OCI-LY3 (cell line): Measurements from ENCODE around the gene SECTM1.

ENCODE experiments used
- H2AFZ ChIP-seq: fragments of 200-600, 300-600 bp; shearing (Covaris generic); 2 replicates; pipeline ENCODE4 v1.6.0; 2014; ENCODE audit warnings: antibody characterized with exemption, low read depth, low read length
- H3K27ac ChIP-seq: fragments of 200-600, 300-600 bp; sonication (generic); 2 replicates; pipeline ENCODE4 v1.5.1; 2014; ENCODE audit warnings: mild to moderate bottlenecking, low read length, moderate library complexity, mixed read lengths
- H3K27me3 ChIP-seq: fragments of 200-600, 300-600 bp; sonication (generic); 2 replicates; pipeline ENCODE4 v1.6.1; 2014; ENCODE audit warnings: low read depth, low read length, mixed read lengths
- H3K36me3 ChIP-seq: fragments of 200-600, 300-600 bp; sonication (generic); replicated peaks from 2 replicates; pipeline ENCODE3; 2014; ENCODE audit warnings: low read depth, low read length, mixed read lengths
- H3K4me1 ChIP-seq: fragments of 300-600, 200-600 bp; sonication (generic); 2 replicates; pipeline ENCODE4 v1.6.1; 2014; ENCODE audit warnings: low read length, mixed read lengths
- H3K4me2 ChIP-seq: fragments of 200-600, 300-600 bp; sonication (generic); 2 replicates; pipeline ENCODE4 v1.6.1; 2014; ENCODE audit warnings: low read length, mixed read lengths
- H3K4me3 ChIP-seq: fragments of 300-600, 200-600 bp; sonication (generic); 2 replicates; pipeline ENCODE4 v1.5.1; 2014; ENCODE audit warnings: antibody characterized with exemption, mild to moderate bottlenecking, low read length, moderate library complexity
- H3K79me2 ChIP-seq: fragments of 300-600, 200-600 bp; shearing (Covaris generic); 2 replicates; pipeline ENCODE4 v1.6.1; 2014; ENCODE audit warnings: mild to moderate bottlenecking, low read length, mixed read lengths
- H3K9ac ChIP-seq: fragments of 300-600, 200-600 bp; shearing (Covaris generic); 2 replicates; pipeline ENCODE4 v1.6.0; 2014; ENCODE audit warnings: mild to moderate bottlenecking, low read length, moderate library complexity
- H3K9me3 ChIP-seq: fragments of 200-600, 300-600 bp; shearing (Covaris generic); 2 replicates; pipeline ENCODE4 v1.6.1; 2014; ENCODE audit warnings: low read length, mixed read lengths; ENCODE audit not compliant: insufficient read depth
- H4K20me1 ChIP-seq: fragments of 200-600, 300-600 bp; sonication (generic); 2 replicates; pipeline ENCODE4 v1.6.1; 2016; ENCODE audit warnings: low read length, mixed read lengths; ENCODE audit not compliant: insufficient read depth
- CTCF ChIP-seq: fragments of 200-600, 300-600 bp; sonication (generic); IDR thresholded peaks from 2 replicates; pipeline ENCODE4 v1.5.1; 2014; ENCODE audit warnings: antibody characterized with exemption, low read length, low read depth
- EZH2phosphoT487 ChIP-seq: fragments of 200-600 bp; shearing (Covaris generic); IDR thresholded peaks from 2 replicates; pipeline ENCODE4 v1.6.1; 2018; ENCODE audit warnings: antibody characterized with exemption, mixed run types, low read depth

SECTM1 gene

GRCh38 chr17:82298538-82299421 lies 34.8 kb downstream of the SECTM1 start:
- peaks cover 25% of the 10 kb centered on the region for H3K4me1 ChIP-seq
- H3K27ac ChIP-seq: peak overlapping the region; percentile 60; the same call in 1 of the 2 replicates
- H4K20me1 ChIP-seq: no peaks in the 10 kb centered on the region
- H3K9me3 ChIP-seq: no peaks in the 10 kb centered on the region
- no peaks in the 10 kb centered on the region for H3K79me2 ChIP-seq
- peak overlapping the region; percentile 86 for H2AFZ ChIP-seq
- H3K4me2 ChIP-seq: peak overlapping the region; percentile 100
- peak overlapping the region; percentile 91 for H3K4me3 ChIP-seq
- no peaks in the 10 kb centered on the region for H3K36me3 ChIP-seq
- no peak for TF ChIP-seq EZH2phosphoT487
- no peak for TF ChIP-seq CTCF
- H3K9ac ChIP-seq: peak overlapping the region; percentile 87
- H3K27me3 ChIP-seq: peaks cover 10% of the 10 kb centered on the region

DNA sequence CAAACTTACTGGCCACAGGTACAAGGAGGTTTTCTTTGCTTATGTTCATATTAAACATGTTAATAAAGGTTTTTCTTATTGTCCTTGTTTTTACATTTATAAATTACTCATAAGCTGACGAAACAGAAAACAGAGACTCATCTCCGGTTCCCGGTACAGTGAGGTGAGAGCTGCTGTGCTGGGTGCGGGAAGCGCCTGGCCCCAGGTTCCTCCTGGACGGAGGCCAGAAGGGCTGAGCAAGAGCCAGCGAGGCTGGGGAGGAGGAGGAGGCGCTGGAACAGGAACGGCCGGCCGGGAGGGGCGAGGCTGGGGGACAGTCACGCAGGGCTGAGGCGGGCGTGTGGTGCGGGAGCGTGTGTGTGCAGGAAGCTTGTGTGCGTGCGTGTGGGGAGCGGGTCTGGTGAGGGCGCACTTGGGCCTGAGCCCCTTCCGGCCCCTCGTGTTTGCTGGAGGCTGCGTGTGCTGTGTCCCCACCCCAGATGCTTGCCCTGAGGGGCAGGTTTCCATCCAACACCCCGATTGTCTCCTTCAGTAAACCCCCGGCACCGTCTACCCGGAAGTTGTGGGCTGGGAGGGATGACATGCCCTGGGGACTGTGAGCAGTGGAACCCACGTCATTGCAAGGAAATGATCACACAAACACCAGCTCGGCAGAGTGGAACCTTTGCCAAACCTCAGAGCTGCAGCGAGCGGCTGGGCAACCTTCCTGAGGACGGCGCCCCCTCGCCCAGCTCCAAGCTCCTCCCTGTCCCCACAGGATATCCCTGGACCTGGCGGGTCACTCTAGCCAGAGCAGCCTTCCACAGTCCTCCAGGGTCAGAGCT lies 35.6 kb downstream of the SECTM1 start:
- H3K4me1 ChIP-seq: peaks cover 25% of the 10 kb centered on the region
- no peaks in the 10 kb centered on the region for H3K9me3 ChIP-seq
- H3K36me3 ChIP-seq: no peaks in the 10 kb centered on the region
- peak overlapping the region; percentile 87 for H3K9ac ChIP-seq
- peak overlapping the region; percentile 100 for H3K4me2 ChIP-seq
- TF ChIP-seq CTCF: no peak
- no peak for TF ChIP-seq EZH2phosphoT487
- peak overlapping the region; percentile 91 for H3K4me3 ChIP-seq
- H2AFZ ChIP-seq: peak overlapping the region; percentile 86
- H3K27ac ChIP-seq: peak overlapping the region; percentile 60
- no peaks in the 10 kb centered on the region for H3K79me2 ChIP-seq
- H3K27me3 ChIP-seq: peaks cover 10% of the 10 kb centered on the region
- no peaks in the 10 kb centered on the region for H4K20me1 ChIP-seq

DNA sequence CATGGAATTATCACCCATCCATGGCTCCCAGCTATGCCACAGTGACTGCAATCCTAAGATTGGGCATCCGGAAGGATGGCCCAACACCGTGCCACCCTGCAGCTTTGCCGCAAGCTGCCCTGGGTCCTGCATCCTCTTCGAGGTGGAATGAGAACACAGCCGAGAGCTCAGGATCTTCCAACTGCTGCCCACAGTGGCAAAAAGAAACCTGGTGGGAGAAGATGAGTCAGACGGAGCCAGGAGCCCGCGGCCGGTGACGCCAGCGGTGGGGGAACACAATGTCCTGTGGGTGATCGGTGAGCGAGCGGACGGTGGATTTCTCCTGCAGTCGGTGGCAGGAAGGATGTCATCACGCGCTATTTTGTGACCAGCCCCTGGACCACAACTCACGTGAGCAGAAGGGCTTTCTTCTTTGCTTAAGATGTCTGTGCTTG lies 36.3 kb downstream of the SECTM1 start:
- H3K9me3 ChIP-seq: no peaks in the 10 kb centered on the region
- peaks cover 25% of the 10 kb centered on the region for H3K4me1 ChIP-seq
- peak overlapping the region; percentile 86 for H2AFZ ChIP-seq
- peaks cover 10% of the 10 kb centered on the region for H3K27me3 ChIP-seq
- peak overlapping the region; percentile 87 for H3K9ac ChIP-seq
- H3K27ac ChIP-seq: peak overlapping the region; percentile 60
- TF ChIP-seq CTCF: no peak
- no peak for TF ChIP-seq EZH2phosphoT487
- H4K20me1 ChIP-seq: no peaks in the 10 kb centered on the region
- peak overlapping the region; percentile 91 for H3K4me3 ChIP-seq
- no peaks in the 10 kb centered on the region for H3K36me3 ChIP-seq
- peak overlapping the region; percentile 100 for H3K4me2 ChIP-seq
- H3K79me2 ChIP-seq: peaks cover 3% of the 10 kb centered on the region
